ENCODE measurements around the gene SERPINA4. TPM values are rescaled to one million over a fixed set of nuclear protein-coding genes. Genes with fewer than 3 reads are reported as not detected.

Gene SERPINA4
- total RNA-seq, 4 donors from 2014 or later, result not detected

DNA sequence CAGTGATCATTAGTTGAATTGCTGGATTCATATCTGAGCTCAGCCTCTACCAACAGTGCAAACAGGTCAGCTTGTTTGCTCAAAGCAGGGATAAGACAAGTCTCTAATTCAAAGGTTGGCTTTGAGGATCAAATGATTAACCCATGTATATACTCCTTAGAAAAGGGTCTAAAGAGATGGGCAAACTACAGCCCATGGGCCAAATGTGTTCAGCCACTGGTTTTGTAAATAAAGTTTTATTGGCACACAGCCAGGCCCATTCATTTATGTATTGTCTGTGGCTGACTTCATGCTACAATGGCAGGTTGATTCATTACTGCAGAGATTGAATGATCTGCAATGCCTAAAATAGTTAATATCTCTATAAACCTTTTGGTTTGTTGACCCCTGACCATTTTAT is 3.1 kb downstream of the SERPINA4 start:
- no peaks in the 10 kb centered on the region for H3K4me1 ChIP-seq
- no peak for TF ChIP-seq POLR2A (IDR thresholded peaks at IDR 0.05; ENCODE audit: low read depth)
- TF ChIP-seq, protein P1, sequence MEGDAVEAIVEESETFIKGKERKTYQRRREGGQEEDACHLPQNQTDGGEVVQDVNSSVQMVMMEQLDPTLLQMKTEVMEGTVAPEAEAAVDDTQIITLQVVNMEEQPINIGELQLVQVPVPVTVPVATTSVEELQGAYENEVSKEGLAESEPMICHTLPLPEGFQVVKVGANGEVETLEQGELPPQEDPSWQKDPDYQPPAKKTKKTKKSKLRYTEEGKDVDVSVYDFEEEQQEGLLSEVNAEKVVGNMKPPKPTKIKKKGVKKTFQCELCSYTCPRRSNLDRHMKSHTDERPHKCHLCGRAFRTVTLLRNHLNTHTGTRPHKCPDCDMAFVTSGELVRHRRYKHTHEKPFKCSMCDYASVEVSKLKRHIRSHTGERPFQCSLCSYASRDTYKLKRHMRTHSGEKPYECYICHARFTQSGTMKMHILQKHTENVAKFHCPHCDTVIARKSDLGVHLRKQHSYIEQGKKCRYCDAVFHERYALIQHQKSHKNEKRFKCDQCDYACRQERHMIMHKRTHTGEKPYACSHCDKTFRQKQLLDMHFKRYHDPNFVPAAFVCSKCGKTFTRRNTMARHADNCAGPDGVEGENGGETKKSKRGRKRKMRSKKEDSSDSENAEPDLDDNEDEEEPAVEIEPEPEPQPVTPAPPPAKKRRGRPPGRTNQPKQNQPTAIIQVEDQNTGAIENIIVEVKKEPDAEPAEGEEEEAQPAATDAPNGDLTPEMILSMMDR (IDR thresholded peaks at IDR 0.05), result no peak
- no peak for TF ChIP-seq EP300 (IDR thresholded peaks at IDR 0.05)
- TF ChIP-seq POLR2AphosphoS5 (IDR thresholded peaks at IDR 0.05), result no peak
- DNase-seq (ENCODE audit: extremely low spot score), result no peak
- H3K4me3 ChIP-seq, result no peak overlapping the region
- peaks cover 0 to 6% (median 0%) of the 10 kb centered on the region in 4 donors for H3K27me3 ChIP-seq
- no peaks in the 10 kb centered on the region for H3K36me3 ChIP-seq
- H3K9me3 ChIP-seq, result peaks cover 0 to 6% (median 2%) of the 10 kb centered on the region in 4 donors
- H3K27ac ChIP-seq (replicated peaks in 1 of 4), result no peak overlapping the region
- intact Hi-C loops (cut with DNase I), result no loop called here

DNA sequence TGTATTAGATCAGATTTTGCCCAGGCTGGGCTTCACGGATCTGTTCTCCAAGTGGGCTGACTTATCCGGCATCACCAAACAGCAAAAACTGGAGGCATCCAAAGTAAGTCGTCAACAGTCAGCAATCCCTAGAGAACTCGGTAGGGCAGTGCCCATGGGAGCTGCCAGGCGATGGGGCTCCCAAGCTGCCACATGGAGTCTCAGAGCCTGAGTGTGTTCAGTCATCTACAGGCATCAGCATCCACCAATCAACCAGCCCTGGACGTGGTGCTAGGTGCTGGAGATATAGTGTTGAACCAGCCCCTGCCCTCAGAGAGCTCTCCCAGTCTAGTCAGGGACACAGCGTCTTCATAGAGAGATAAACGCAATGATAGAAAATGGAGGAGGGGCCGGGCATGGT is 6.9 kb downstream of the SERPINA4 start:
- intact Hi-C loops (cut with DNase I), result no loop called here
- no peak overlapping the region for H3K27ac ChIP-seq (replicated peaks in 1 of 4)
- peaks cover 0 to 6% (median 2%) of the 10 kb centered on the region in 4 donors for H3K9me3 ChIP-seq
- H3K36me3 ChIP-seq, result no peaks in the 10 kb centered on the region
- H3K27me3 ChIP-seq, result no peaks in the 10 kb centered on the region
- H3K4me3 ChIP-seq, result no peak overlapping the region
- peaks cover 0 to 19% (median 13%) of the 10 kb centered on the region in 4 donors for H3K4me1 ChIP-seq
- TF ChIP-seq, protein P1 (IDR thresholded peaks at IDR 0.05), result no peak
- TF ChIP-seq POLR2AphosphoS5 (IDR thresholded peaks at IDR 0.05), result no peak
- WGBS, result 84% methylated on average over 9 of the region's 9 CpGs
- no peak for DNase-seq (ENCODE audit: extremely low spot score)

- peaks cover 0 to 6% (median 2%) of the 10 kb centered on the region in 4 donors for H3K9me3 ChIP-seq
- no peak for DNase-seq (ENCODE audit: extremely low spot score)
- H3K4me1 ChIP-seq, result peaks cover 0 to 19% (median 13%) of the 10 kb centered on the region in 4 donors
- H3K36me3 ChIP-seq, result no peaks in the 10 kb centered on the region
- H3K4me3 ChIP-seq, result no peak overlapping the region
- H3K27ac ChIP-seq (replicated peaks in 1 of 4), result no peak overlapping the region
- intact Hi-C loops (cut with DNase I), result no loop called here
- TF ChIP-seq EP300 (IDR thresholded peaks at IDR 0.05), result no peak
- TF ChIP-seq POLR2A (IDR thresholded peaks at IDR 0.05; ENCODE audit: low read depth), result no peak
- TF ChIP-seq, protein P1 (IDR thresholded peaks at IDR 0.05), result no peak
- no peak for TF ChIP-seq POLR2AphosphoS5 (IDR thresholded peaks at IDR 0.05)
- no peaks in the 10 kb centered on the region for H3K27me3 ChIP-seq
- whole genome bisulfite sequencing, result 89% methylated on average over 19 of the region's 20 CpGs
Observed at GRCh38 chr14:94569381-94570001, 8.2 kb downstream of the SERPINA4 start.

GRCh38 chr14:94570002-94570400 is 8.8 kb downstream of the SERPINA4 start:
- TF ChIP-seq, protein P1 (IDR thresholded peaks at IDR 0.05), result no peak
- TF ChIP-seq EP300 (IDR thresholded peaks at IDR 0.05), result no peak
- TF ChIP-seq POLR2AphosphoS5 (IDR thresholded peaks at IDR 0.05), result no peak
- TF ChIP-seq POLR2A (IDR thresholded peaks at IDR 0.05; ENCODE audit: low read depth), result no peak
- Histone ChIP-seq H3K27me3 (no peaks in the 10 kb centered on the region), H3K9me3 (peaks cover 0 to 3% (median under 1%) of the 10 kb centered on the region in 4 donors), H3K27ac (replicated peaks in 1 of 4) (no peak overlapping the region), H3K36me3 (no peaks in the 10 kb centered on the region), H3K4me1 (peaks cover 0 to 19% (median 13%) of the 10 kb centered on the region in 4 donors), H3K4me3 (no peak overlapping the region)
- DNase-seq (ENCODE audit: extremely low spot score), result no peak
- intact Hi-C loops (cut with DNase I), result no loop called here
- WGBS, result 87% methylated on average over 6 of the region's 6 CpGs

DNA sequence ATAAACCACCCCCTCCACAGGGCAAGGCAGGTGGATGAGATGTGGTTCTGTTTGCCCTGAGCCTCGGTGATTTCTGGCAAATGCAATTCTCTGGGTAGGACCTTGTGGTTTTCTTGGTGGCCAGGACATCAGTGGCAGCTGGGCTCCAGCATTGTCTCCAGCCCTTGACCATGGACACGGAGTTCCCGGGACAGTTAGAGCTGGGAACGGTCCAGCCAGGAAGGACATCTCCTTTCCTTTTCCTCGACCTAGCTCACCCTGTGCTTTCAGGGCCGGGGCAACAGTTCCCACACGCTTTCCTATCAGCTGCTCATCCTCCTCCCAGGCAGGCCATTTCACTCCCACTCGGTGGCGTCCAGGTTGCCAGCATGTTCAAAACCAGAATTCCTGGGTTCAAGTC is 9.2 kb downstream of the SERPINA4 start:
- TF ChIP-seq, protein P1 (IDR thresholded peaks at IDR 0.05), result no peak
- Histone ChIP-seq H3K27me3 (no peaks in the 10 kb centered on the region), H3K9me3 (no peaks in the 10 kb centered on the region), H3K4me3 (no peak overlapping the region), H3K27ac (replicated peaks in 1 of 4) (no peak overlapping the region), H3K4me1 (peaks cover 0 to 19% (median 13%) of the 10 kb centered on the region in 4 donors), H3K36me3 (no peaks in the 10 kb centered on the region)
- DNase-seq (ENCODE audit: extremely low spot score), result no peak
- intact Hi-C loops (cut with DNase I), result no loop called here
- WGBS, result 83% methylated on average over 5 of the region's 9 CpGs

All from esophagus muscularis mucosa (tissue), 4 donors.